ENCODE data around the gene NELFCD.
A peak's percentile ranks its signal among the peaks of the same experiment; 100 is the strongest.
"Not testable (repeated sequence)": the region's sequence is repeated elsewhere in the genome, so short reads cannot be mapped to it uniquely, and the experiment has no call there.

NELFCD gene, protein sequence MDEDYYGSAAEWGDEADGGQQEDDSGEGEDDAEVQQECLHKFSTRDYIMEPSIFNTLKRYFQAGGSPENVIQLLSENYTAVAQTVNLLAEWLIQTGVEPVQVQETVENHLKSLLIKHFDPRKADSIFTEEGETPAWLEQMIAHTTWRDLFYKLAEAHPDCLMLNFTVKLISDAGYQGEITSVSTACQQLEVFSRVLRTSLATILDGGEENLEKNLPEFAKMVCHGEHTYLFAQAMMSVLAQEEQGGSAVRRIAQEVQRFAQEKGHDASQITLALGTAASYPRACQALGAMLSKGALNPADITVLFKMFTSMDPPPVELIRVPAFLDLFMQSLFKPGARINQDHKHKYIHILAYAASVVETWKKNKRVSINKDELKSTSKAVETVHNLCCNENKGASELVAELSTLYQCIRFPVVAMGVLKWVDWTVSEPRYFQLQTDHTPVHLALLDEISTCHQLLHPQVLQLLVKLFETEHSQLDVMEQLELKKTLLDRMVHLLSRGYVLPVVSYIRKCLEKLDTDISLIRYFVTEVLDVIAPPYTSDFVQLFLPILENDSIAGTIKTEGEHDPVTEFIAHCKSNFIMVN

GRCh38 chr20:58980711-58981627 is at the start of gene NELFCD:
Gene NELFCD, plus strand, starts transcription at chr20:58981256. Its CDS starts 54 bp downstream, at chr20:58981310.
- peak; percentile 93 for DNase-seq

- DNase-seq: no peak
Measured at GRCh38 chr20:58932170-58932569, 48.9 kb upstream of the NELFCD start.

- DNase-seq: no peak
Measured at GRCh38 chr20:58938078-58938477, 43.0 kb upstream of the NELFCD start.

DNA sequence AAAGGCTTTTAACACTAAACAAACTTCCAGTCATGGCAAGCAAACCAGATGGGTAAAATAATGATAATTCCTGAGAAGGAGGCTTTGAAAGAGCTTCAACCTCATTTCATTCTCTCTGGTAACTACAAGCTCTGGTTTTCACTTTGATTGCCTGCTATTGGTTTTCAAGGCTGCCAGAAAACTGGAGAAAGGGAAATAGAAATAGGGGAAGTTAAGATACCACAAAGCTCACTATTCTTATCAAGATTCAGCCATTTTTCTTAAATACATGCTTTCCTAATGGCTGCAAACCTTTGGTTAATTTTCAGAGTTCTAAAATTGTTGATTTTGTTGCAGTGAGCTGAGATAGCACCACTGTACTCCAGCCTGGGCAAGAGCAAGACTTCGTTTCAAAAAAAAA is 42.5 kb upstream of the NELFCD start:
- DNase-seq: peak; percentile 79

DNA sequence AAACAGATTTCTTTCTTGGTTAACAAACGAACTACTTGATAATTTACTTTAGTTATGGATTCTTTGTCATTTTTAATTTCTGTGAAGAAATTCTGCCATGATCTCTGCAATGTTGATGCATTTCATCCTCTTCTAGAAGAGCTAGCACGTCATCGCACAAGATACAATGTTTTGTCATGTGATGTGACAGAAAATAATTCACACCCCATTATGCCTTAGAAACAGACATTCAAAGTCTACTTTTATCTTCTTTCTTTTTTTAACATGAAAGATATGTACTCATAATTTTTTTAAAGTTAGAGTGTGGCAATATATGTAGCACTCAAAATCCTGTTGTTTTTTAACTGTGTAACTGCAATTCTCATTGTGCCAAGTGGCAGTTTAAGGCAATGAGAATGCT is 39.6 kb upstream of the NELFCD start:
- DNase-seq: no peak

DNA sequence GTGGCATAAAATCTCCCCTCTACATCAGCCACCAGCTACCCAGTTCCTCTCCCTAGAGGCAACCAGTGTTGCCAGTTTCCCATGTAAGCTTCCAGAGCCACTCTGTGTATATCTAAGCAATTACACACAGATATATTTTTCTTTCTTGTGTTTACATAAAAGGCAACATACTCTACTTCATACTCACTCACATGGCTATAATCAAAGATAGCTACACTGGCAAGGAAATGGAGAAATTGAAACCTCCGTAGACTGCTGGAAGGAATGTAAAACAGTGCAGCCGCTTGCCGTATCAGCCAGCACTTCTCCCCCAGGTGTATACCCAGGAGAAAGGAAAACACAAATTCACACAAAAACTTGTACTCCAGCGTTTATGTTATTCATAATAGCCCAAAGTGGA is 38.5 kb upstream of the NELFCD start:
- DNase-seq: no peak

GRCh38 chr20:58944610-58945009 is 36.4 kb upstream of the NELFCD start:
- no peak for DNase-seq

DNA sequence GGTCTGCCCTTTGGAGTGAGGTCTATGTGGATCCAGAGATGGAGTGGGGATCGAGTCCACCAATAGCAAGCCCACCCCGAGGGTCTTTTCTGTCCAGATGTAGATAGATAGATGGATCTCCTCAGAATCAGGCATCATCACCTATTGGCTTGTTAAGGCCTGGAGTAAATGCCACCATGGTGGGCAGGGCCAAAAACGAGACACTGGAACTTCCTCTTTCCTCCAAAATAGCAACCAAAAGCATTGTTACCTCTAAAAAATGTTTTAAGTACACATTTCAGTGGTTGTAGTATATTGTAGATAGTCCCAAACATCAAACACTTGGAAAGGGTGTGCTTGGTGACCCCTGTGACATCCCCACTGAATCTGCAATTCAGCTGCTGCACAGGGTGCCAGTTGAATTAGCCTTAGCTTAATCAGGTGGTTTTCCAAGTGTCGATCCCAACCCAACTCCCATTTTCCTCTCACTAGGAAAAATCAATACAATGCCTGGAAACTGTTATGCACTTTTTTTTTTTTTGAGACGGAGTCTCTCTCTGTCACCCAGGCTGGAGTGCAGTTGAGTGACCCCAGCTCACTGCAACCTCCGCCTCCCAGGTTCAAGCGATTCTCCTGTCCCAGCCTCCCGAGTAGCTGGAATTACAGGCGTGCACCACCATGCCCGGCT is 35.0 kb upstream of the NELFCD start:
- DNase-seq: peak; percentile 49

GRCh38 chr20:58947797-58948388 is 33.2 kb upstream of the NELFCD start:
- DNase-seq: not testable (repeated sequence)

GRCh38 chr20:58950603-58951002 is 30.5 kb upstream of the NELFCD start:
- DNase-seq: peak; percentile 13

GRCh38 chr20:58953050-58953449 is 28.0 kb upstream of the NELFCD start:
- DNase-seq: no peak

GRCh38 chr20:58956078-58956477 is 25.0 kb upstream of the NELFCD start:
- peak; percentile 49 for DNase-seq

DNA sequence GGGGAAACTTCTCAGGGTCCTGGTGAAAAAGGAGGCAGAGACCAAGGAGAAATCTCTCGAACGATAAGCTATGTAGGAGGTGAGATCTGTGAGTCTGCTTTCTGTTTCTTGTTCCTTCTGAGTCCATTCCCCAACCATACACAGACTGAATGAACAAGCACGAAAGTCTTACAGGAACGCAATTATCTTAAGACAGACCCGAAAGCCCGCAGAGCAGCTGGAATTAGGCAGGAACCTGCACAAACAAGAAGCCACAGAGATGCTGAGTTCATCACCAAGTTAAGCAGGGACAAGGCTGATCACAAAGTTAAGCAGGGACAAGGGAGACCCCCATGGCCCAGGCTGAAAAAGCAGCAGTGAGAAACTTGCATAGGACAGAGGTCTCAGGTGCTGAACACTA is 21.4 kb upstream of the NELFCD start:
- DNase-seq: no peak

- DNase-seq: no peak
Measured at GRCh38 chr20:58963060-58963584, 17.9 kb upstream of the NELFCD start.

DNA sequence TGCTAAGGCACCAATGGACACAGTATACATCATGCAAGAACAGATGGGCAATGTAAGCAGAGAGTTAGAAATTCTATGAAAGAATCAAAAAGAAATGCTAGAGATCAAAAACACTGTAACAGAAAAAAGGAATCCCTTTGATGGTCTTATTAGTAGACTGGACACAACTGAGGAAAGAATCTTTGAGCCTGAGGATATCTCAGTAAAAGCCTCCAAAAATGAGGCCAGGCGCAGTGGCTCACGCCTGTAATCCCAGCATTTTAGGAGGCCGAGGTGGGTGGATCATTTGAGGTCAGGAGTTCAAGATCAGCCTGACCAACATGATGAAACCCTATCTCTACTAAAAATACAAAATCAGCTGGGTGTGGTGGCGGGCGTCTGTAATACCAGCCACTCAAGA is 17.1 kb upstream of the NELFCD start:
- not testable (repeated sequence) for DNase-seq

DNA sequence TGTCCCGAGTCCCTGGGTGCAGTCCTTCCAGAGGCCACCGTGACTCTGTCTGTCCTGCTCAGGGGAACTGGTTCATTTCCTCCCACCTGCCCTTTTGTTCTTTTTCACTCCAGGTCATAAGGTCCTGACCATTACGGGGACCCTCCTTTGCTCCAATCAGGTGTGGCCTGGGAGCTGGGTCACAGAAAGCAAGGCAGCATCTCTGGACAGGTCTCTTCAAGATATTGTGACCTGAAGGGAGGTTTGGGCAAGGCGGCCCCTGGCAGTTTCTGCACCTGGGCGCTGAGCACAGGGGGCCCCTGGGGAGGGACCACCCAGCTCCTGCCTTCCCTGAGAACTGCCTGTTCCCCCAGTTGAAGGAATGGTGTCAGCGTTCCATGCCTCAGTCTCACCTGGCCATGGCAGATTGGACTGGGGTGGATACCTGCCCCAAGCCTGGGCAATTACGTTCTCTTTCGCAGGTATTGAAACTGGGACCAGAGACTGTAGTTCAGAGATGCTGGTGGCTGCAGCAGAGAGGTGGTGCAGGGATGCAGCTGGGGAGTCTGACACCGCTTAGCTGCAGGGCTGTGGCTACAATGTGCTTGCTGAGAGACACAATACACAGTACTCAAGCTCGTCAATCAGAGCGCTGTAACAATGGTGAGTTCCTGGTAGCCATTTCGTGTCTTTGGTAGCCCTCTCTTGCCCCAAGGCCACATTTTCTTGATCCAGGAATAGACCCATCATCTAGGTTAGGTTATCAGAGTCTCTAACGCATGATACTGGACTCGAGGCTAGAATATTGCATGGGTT is 15.6 kb upstream of the NELFCD start:
- no peak for DNase-seq

- no peak for DNase-seq
Measured at GRCh38 chr20:58967652-58968429, 13.2 kb upstream of the NELFCD start.

- no peak for DNase-seq
Measured at GRCh38 chr20:58969439-58969838, 11.6 kb upstream of the NELFCD start.

GRCh38 chr20:58970146-58970545 is 10.9 kb upstream of the NELFCD start:
- no peak for DNase-seq

- DNase-seq: no peak
Measured at GRCh38 chr20:58971429-58971828, 9.6 kb upstream of the NELFCD start.

- no peak for DNase-seq
Measured at GRCh38 chr20:58973179-58973578, 7.9 kb upstream of the NELFCD start.

Measured in hematopoietic multipotent progenitor cell treated with erythropoietin and hydrocortisone succinate and interleukin-3 and kit ligand, for 4 days (in vitro differentiated cells).